Astrocyte (in vitro differentiated cells and primary cell): ENCODE results near the gene HCRTR1. TPM values are rescaled to one million over a fixed set of nuclear protein-coding genes. Genes with fewer than 3 reads are reported as not detected.

Experiments
- DNase-seq: peaks from one replicate; pipeline ENCODE4 v3.0.0-alpha.2; 2010; ENCODE audit warnings: low read depth
- FAIRE-seq: peaks from 2 replicates; lab custom pipeline; 2011; peaks lifted over from hg19 to GRCh38; lab: Jason Lieb, UNC
- H2AFZ ChIP-seq: 2 replicates; pipeline ENCODE4 v1.6.0; 2012; ENCODE audit warnings: low read depth, low read length, inconsistent platforms
- H3K27ac ChIP-seq: 2 replicates; pipeline ENCODE4 v1.5.1; 2011; ENCODE audit warnings: low read depth, low read length, inconsistent platforms
- H3K27me3 ChIP-seq: 2 replicates; pipeline ENCODE4 v1.6.0; 2011; ENCODE audit warnings: low read length, inconsistent platforms; ENCODE audit not compliant: insufficient read depth
- H3K36me3 ChIP-seq: 2 replicates; pipeline ENCODE4 v1.5.1; 2011; ENCODE audit warnings: low read length, inconsistent platforms; ENCODE audit not compliant: insufficient read depth
- H3K4me1 ChIP-seq: 2 replicates; pipeline ENCODE4 v1.5.1; 2011; ENCODE audit warnings: low read length, inconsistent platforms; ENCODE audit not compliant: insufficient read depth
- H3K4me2 ChIP-seq: 2 replicates; pipeline ENCODE4 v1.6.0; 2012; ENCODE audit warnings: low read length, inconsistent platforms
- H3K4me3 ChIP-seq: 2 replicates; pipeline ENCODE4 v1.5.1; 2011; ENCODE audit warnings: low read depth, mild to moderate bottlenecking, low read length, inconsistent platforms; ENCODE audit not compliant: insufficient read depth
- H3K79me2 ChIP-seq: 2 replicates; pipeline ENCODE4 v1.6.0; 2012; ENCODE audit warnings: mild to moderate bottlenecking, low read length, inconsistent platforms; ENCODE audit not compliant: insufficient read depth
- H3K9ac ChIP-seq: 2 replicates; pipeline ENCODE4 v1.6.0; 2012; ENCODE audit warnings: mild to moderate bottlenecking, low read length, inconsistent platforms
- H3K9me3 ChIP-seq: 2 replicates; pipeline ENCODE4 v1.5.1; 2012; ENCODE audit warnings: low read depth, mild to moderate bottlenecking, low read length, inconsistent platforms; ENCODE audit not compliant: insufficient read depth
- H4K20me1 ChIP-seq: 2 replicates; pipeline ENCODE4 v1.6.0; 2012; ENCODE audit warnings: low read length, inconsistent platforms; ENCODE audit not compliant: insufficient read depth
- H3K27ac Mint-ChIP-seq: one replicate; pipeline ENCODE4 v1.8.0; 2021; ENCODE audit warnings: mild to moderate bottlenecking, mixed read lengths; ENCODE audit not compliant: unreplicated experiment
- H3K27me3 Mint-ChIP-seq: one replicate; pipeline ENCODE4 v1.8.0; 2021; ENCODE audit warnings: low read depth, mixed read lengths; ENCODE audit not compliant: unreplicated experiment
- H3K36me3 Mint-ChIP-seq: one replicate; pipeline ENCODE4 v1.8.0; 2021; ENCODE audit warnings: low read depth, mixed read lengths; ENCODE audit not compliant: unreplicated experiment
- H3K4me1 Mint-ChIP-seq: one replicate; pipeline ENCODE4 v1.8.0; 2021; ENCODE audit warnings: low read depth, mixed read lengths; ENCODE audit not compliant: unreplicated experiment
- H3K4me3 Mint-ChIP-seq: one replicate; pipeline ENCODE4 v1.8.0; 2021; ENCODE audit warnings: mild to moderate bottlenecking, moderate library complexity, mixed read lengths; ENCODE audit not compliant: unreplicated experiment
- H3K9me3 Mint-ChIP-seq: one replicate; pipeline ENCODE4 v1.8.0; 2021; ENCODE audit warnings: mild to moderate bottlenecking, mixed read lengths; ENCODE audit not compliant: unreplicated experiment
- CTCF ChIP-seq: IDR thresholded peaks from 2 replicates; pipeline ENCODE4 v1.5.1; 2011; ENCODE audit warnings: low read depth, mild to moderate bottlenecking, inconsistent platforms, low read length, moderate library complexity; ENCODE audit not compliant: insufficient read depth
- EZH2 ChIP-seq: IDR thresholded peaks from 2 replicates; pipeline ENCODE4 v1.6.1; 2012; ENCODE audit warnings: mild to moderate bottlenecking, low read length, inconsistent platforms; ENCODE audit not compliant: insufficient read depth
- total RNA-seq: library from RNA; stranded (reverse); gene quantifications from 2 replicates; pipeline ENCODE4 v1.2.1, GENCODE V29; 2021

Gene HCRTR1
- total RNA-seq, 1 donor from 2014 or later: not detected

DNA sequence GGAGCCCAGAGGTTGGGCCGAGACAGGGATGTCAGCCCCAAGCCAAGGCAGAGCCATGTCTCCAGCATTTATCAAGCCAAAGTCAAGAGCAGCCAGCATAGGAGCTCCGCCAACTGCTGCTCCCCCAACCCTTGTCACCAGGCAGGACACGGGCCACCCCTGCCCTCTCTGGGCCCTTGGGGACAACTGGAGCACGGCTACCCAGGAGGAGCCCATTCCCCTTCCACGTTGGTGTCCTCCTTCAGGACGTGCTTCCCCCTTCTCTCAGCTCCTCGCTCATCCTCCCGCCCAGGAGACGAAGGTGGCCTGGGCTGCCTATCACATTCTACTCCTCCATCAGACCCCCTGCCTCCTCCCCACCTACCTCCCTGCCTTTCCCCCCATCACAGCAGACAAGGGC is 47.0 kb downstream of the HCRTR1 start:
- H3K27ac Mint-ChIP-seq: no peak overlapping the region
- H3K9me3 ChIP-seq: no peaks in the 10 kb centered on the region
- peaks cover 11% of the 10 kb centered on the region for H4K20me1 ChIP-seq
- no peak for DNase-seq
- H3K4me1 ChIP-seq: peaks cover 14% of the 10 kb centered on the region
- peaks cover 8% of the 10 kb centered on the region for H3K36me3 Mint-ChIP-seq
- no peak overlapping the region for H3K4me2 ChIP-seq
- peaks cover 2% of the 10 kb centered on the region for H3K36me3 ChIP-seq
- no peak overlapping the region for H3K4me3 Mint-ChIP-seq
- H3K4me1 Mint-ChIP-seq: peaks cover 11% of the 10 kb centered on the region
- H3K27ac ChIP-seq: no peak overlapping the region
- H3K4me3 ChIP-seq: no peak overlapping the region
- H3K27me3 Mint-ChIP-seq: peaks cover 7% of the 10 kb centered on the region
- no peaks in the 10 kb centered on the region for H3K9me3 Mint-ChIP-seq
- TF ChIP-seq CTCF (no peak), EZH2 (no peak)
- no peaks in the 10 kb centered on the region for H3K79me2 ChIP-seq
- H2AFZ ChIP-seq: no peak overlapping the region
- no peaks in the 10 kb centered on the region for H3K27me3 ChIP-seq
- no peak overlapping the region for H3K9ac ChIP-seq
- FAIRE-seq: no peak

GRCh38 chr1:31665234-31665878 is 47.9 kb downstream of the HCRTR1 start:
- no peak overlapping the region for H3K27ac Mint-ChIP-seq
- Histone ChIP-seq H3K27ac (no peak overlapping the region), H3K9ac (no peak overlapping the region), H3K4me3 (no peak overlapping the region), H3K79me2 (no peaks in the 10 kb centered on the region), H4K20me1 (peaks cover 11% of the 10 kb centered on the region), H2AFZ (no peak overlapping the region), H3K9me3 (no peaks in the 10 kb centered on the region), H3K36me3 (no peaks in the 10 kb centered on the region), H3K4me1 (peaks cover 22% of the 10 kb centered on the region), H3K27me3 (no peaks in the 10 kb centered on the region), H3K4me2 (no peak overlapping the region)
- H3K9me3 Mint-ChIP-seq: no peaks in the 10 kb centered on the region
- DNase-seq (no peak), FAIRE-seq (no peak)
- no peak overlapping the region for H3K4me3 Mint-ChIP-seq
- peaks cover 7% of the 10 kb centered on the region for H3K4me1 Mint-ChIP-seq
- H3K36me3 Mint-ChIP-seq: peaks cover 14% of the 10 kb centered on the region
- no peak for TF ChIP-seq CTCF
- no peak for TF ChIP-seq EZH2
- peaks cover 14% of the 10 kb centered on the region for H3K27me3 Mint-ChIP-seq

DNA sequence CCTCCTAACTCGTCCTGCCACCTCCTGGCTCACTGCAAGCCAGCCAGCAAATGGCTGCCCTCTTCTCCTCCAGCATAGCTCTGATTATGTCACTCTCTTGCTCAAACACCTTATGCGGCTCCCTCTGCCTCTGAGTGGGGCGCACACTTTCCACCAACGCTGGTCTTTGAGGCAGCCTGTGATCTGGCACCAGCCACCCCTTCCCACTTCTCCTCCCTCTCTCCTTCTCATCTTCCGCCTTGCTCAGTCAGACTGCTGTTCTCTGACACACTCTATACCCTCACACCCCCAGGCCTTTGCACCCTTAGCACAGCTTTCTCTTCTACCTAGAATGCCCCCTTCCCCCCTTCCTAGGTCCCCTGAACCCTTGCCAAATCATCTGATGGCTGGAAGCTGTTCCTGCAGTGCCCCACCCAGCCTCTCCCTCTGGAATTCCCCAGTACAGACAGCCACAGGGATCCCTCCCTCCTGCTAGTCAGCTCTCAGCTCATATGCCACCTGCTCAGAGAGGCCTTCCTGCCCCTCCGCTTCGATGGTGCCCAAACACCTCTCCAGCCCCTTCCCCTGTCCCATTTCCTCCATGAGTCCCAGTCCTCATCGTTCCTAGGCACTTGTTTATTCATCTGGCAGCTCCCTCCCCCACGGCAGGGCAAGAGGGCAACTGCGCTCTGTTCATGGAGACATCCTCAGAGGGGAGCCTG is 48.9 kb downstream of the HCRTR1 start:
- H2AFZ ChIP-seq: no peak overlapping the region
- no peak overlapping the region for H3K4me2 ChIP-seq
- peaks cover 25% of the 10 kb centered on the region for H3K4me1 ChIP-seq
- H3K9ac ChIP-seq: no peak overlapping the region
- DNase-seq: peak; percentile 41
- no peak overlapping the region for H3K27ac ChIP-seq
- no peaks in the 10 kb centered on the region for H3K79me2 ChIP-seq
- H3K36me3 Mint-ChIP-seq: peaks cover 19% of the 10 kb centered on the region
- H3K27ac Mint-ChIP-seq: no peak overlapping the region
- H3K27me3 Mint-ChIP-seq: peaks cover 19% of the 10 kb centered on the region
- no peak overlapping the region for H3K4me3 ChIP-seq
- no peaks in the 10 kb centered on the region for H3K9me3 Mint-ChIP-seq
- no peak for FAIRE-seq
- peak overlapping the region; percentile 50 for H3K4me3 Mint-ChIP-seq
- no peaks in the 10 kb centered on the region for H3K27me3 ChIP-seq
- peaks cover 11% of the 10 kb centered on the region for H4K20me1 ChIP-seq
- TF ChIP-seq CTCF: no peak
- no peaks in the 10 kb centered on the region for H3K36me3 ChIP-seq
- H3K9me3 ChIP-seq: no peaks in the 10 kb centered on the region
- H3K4me1 Mint-ChIP-seq: peaks cover 7% of the 10 kb centered on the region
